Stimulated activated CD4-positive, alpha-beta T cell treated with anti-CD3 and anti-CD28 coated beads, Interleukin-4, amount 100 ng/mL, for 24 hours (primary cell): Measurements from ENCODE around the gene ORM2.
A peak's percentile ranks its signal among the peaks of the same experiment; 100 is the strongest.
"Not testable (repeated sequence)": the region's sequence is repeated elsewhere in the genome, so short reads cannot be mapped to it uniquely, and the experiment has no call there.

Experiments used
- DNase-seq: peaks from one replicate; pipeline ENCODE4 v3.0.0-alpha.2; 2020

Gene ORM2

GRCh38 chr9:114314881-114315722 lies 14.6 kb upstream of the ORM2 start:
- DNase-seq: no peak

- DNase-seq: no peak
Observed at GRCh38 chr9:114315723-114316363, 13.8 kb upstream of the ORM2 start.

GRCh38 chr9:114316605-114317230 lies 13.0 kb upstream of the ORM2 start:
- no peak for DNase-seq

GRCh38 chr9:114317665-114318357 lies 11.9 kb upstream of the ORM2 start:
- no peak for DNase-seq

GRCh38 chr9:114318416-114318815 lies 11.3 kb upstream of the ORM2 start:
- no peak for DNase-seq

GRCh38 chr9:114319147-114319546 lies 10.5 kb upstream of the ORM2 start:
- no peak for DNase-seq

GRCh38 chr9:114320710-114321109 lies 9.0 kb upstream of the ORM2 start:
- DNase-seq: not testable (repeated sequence)

- peak; percentile 41 for DNase-seq
Observed at GRCh38 chr9:114321759-114322158, 7.9 kb upstream of the ORM2 start.

- not testable (repeated sequence) for DNase-seq
Observed at GRCh38 chr9:114322160-114322818, 7.4 kb upstream of the ORM2 start.

- DNase-seq: not testable (repeated sequence)
Observed at GRCh38 chr9:114322831-114323531, 6.7 kb upstream of the ORM2 start, which contains the start of gene ORM1. TSS of gene ORM1 (plus strand) at chr9:114323098. CDS start at chr9:114323134, 36 bp downstream.

GRCh38 chr9:114323849-114324248 lies 5.8 kb upstream of the ORM2 start:
- not testable (repeated sequence) for DNase-seq

- no peak for DNase-seq
Observed at GRCh38 chr9:114324492-114324891, 5.2 kb upstream of the ORM2 start.

- not testable (repeated sequence) for DNase-seq
Observed at GRCh38 chr9:114324965-114325364, 4.7 kb upstream of the ORM2 start.

GRCh38 chr9:114325684-114326254 lies 3.9 kb upstream of the ORM2 start:
- DNase-seq: not testable (repeated sequence)

- DNase-seq: no peak
Observed at GRCh38 chr9:114327749-114328148, 1.9 kb upstream of the ORM2 start.

GRCh38 chr9:114328357-114328820 lies 1.3 kb upstream of the ORM2 start:
- DNase-seq: not testable (repeated sequence)

GRCh38 chr9:114328937-114329624 lies 588 bp upstream of the ORM2 start:
- not testable (repeated sequence) for DNase-seq

GRCh38 chr9:114330636-114331035 lies 967 bp downstream of the ORM2 start:
- no peak for DNase-seq

GRCh38 chr9:114331229-114332195 lies 1.8 kb downstream of the ORM2 start:
- DNase-seq: not testable (repeated sequence)
